IPS-NIHi11 (cell line): ENCODE results near the gene SH3GL1.

ENCODE experiments used
- DNase-seq: peaks from one replicate; pipeline ENCODE4 v3.0.0; 2012; ENCODE audit warnings: mixed read lengths, low spot score

The SH3GL1 gene

DNA sequence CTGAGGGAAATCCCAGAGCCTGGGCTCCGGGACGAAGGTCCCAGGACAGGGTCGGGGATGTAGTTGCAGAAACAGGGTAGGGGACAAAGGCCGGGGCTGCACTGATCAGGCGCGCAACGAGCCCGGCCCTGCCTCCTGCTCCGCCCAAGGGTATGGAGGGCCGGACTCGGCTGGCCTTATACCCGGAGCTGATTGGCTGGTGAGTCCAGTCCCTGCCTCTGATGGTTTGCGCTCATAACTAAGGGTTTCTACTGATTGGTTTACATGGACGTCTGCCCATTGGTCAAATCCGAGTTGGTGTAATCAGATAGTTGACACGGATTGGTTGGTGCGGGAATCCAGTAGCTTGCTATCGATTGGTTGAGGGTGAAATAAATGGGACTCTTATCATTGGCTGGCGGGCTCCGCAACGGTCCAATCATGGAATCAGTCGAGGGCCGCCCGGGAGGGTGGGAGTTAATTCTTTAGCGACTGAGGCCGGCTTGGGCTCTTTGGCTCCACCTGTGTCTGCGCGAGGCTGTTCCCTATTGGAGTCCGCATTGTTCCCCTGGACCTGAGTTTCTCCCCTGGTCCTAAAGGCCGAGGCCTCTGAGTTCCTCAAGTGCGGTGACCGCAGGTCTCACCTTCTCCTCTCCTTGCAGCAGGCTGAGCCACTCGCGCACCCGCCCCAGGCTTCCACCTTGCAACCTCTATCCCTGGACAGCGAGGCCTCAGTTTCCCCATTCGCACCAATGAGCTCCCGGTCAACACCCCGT lies 57.6 kb downstream of the SH3GL1 start:
- peak; percentile 90 for DNase-seq

DNA sequence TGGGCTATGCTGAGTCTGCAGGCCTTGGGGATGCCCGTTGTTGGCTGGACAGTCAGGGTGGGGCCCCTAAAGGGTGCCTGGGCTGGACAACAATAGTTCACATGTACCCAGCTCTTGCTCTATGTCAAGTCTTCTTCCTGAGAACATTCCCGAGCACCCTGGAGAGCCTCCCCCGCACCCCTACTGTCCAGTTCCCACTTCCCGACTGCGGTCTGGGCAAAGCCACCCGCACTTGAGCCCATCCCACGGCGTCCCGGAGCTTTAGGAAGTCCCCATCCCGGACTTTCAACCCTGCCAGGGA lies 58.1 kb downstream of the SH3GL1 start:
- no peak for DNase-seq

DNA sequence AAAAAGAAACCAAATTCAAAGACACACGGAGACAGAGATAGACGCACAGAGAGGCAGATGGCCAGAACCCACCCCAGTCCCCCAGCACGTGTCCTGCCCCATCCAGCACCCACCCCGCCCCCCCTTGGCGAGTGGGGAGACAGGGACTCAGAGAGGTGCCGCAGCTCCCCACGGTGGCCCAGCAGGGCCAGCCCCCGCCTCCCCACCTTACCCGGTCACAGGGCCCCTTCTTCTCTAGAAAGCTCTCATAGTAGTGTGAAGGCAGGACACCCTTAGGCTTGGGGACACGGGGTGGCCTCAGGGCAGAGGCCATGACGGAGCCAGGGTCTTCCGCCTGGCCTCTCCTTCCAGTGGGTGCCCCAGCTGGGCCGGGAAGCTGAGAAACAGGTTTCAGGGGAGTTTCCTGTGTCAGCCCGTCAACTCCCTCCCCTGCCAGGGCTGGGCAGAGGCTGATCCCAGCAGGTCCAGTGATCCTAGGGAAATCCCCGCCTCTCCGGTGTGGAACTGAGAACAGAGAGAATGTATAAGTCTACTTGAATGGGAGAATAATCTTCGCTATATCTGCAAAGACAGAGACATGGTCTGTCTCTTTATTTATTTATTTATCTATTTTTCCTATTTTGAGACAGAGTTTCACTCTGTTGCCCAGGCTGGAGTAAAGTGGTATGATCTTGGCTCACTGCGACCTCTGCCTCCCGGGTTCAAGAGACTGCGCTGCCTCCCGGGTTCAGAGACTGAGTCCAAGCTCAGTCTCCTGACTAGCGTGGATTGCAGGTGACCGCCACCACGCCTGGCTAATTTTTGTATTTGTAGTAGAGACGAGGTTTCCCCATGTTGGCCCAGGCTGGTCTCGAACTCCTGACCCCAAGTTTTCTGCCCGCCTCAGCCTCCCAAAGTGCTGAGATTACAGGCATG lies 61.6 kb downstream of the SH3GL1 start, which contains the start of gene STAP2:
Gene STAP2 (minus strand): TSS at position 387 of the 915 bp plus-strand sequence. CDS start 74 bp downstream, at position 313.
- no peak for DNase-seq

DNA sequence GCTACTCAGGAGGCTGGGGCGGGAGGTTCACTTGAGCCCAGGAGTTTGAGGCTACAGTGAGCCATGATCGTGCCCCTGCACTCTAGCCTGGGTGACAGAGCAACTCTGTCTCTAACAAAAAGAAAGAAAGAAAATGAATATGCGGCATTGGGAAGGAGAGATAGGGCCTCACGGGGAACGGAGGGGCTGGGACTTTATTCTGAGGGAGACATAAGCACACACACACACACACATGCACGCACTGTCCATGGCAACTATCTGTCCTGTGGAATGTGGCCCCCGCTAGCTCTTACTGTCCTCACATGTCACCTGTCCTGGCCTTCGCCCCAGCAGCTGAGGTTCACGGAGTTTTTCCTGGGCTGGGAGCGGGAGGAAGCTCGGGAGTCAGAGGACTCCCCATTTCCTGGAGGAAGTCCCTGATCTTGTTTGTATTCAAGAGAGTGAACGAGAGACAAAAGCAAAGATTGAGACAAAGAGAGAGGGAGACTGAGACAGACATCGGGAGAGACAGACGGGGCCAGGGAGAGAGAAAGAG lies 62.4 kb downstream of the SH3GL1 start:
- DNase-seq: no peak

DNA sequence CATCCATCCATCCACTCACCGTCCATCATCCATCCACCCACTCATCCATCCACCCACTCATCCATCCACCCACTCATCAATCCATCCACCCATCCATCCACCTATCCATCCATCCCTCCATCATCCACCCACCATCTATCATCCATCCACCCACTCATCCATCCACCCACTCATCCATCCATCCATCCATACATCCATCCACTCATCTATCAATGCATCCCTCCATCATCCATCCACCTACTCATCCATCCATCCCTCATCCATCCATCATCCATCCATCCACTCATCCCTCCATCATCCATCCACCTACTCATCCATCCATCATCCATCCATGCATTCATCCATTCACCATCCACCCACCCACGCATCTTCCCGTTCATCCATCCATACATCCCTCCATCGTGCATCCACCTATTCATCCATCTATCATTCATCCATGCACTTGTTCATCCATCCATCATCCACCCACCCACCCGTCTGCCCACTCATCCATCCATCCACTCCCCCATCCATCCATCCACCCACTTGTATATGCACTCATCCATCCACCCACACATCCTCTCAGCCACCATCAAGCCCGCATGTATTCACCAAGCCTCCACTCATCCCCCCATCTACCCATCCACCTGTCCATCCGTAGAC lies 65.3 kb downstream of the SH3GL1 start:
- no peak for DNase-seq

DNA sequence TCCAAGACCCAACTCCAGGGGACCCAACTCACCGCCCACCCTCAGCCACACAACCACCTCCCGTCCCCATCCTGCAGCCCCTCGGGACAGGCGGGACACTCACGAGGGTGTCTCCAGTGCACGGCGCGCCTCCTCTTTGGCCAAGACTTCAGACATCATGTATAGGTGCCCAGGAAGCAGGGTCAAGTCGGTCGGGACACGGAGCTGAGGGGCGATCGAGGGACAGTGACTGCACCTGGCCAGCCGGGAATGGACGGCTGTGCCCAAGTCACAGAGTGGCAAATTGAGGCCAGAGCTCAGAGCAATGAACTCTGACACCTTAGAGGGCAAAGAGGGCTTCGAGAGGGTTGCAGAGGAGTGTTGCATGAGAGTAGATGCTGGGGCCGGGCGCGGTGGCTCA lies 70.5 kb downstream of the SH3GL1 start:
- no peak for DNase-seq

DNA sequence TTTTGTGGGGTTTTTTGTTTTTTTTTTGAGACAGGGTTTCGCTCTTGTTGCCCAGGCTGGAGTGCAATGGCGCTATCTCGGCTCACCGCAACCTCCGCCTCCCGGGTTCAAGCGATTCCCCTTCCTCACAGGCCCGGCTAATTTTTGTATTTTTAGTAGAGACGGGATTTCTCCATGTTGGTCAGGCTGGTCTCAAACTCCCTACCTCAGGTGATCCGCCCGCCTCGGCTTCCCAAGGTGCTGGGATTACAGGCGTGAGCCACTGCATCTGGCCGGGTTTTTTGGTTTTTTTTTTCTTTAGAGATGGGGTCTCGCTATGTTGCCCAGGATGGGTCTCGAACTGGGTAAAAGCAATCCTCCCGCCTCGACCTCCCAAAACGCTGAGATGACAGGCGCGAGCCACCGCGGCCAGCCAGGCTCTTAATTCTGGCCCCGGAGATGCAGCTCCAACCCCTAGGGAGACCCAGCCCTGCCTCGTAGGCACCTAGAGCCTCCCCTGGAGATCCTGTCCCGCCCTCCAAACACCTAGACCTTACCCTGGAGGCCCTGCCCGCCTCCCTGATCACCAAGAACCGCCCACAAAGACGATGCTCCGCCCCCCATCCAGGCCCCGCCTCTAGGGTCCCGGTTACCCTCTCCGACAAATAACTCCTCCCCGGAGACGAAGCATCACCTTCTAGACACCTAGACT lies 71.2 kb downstream of the SH3GL1 start:
- peak; percentile 73 for DNase-seq

DNA sequence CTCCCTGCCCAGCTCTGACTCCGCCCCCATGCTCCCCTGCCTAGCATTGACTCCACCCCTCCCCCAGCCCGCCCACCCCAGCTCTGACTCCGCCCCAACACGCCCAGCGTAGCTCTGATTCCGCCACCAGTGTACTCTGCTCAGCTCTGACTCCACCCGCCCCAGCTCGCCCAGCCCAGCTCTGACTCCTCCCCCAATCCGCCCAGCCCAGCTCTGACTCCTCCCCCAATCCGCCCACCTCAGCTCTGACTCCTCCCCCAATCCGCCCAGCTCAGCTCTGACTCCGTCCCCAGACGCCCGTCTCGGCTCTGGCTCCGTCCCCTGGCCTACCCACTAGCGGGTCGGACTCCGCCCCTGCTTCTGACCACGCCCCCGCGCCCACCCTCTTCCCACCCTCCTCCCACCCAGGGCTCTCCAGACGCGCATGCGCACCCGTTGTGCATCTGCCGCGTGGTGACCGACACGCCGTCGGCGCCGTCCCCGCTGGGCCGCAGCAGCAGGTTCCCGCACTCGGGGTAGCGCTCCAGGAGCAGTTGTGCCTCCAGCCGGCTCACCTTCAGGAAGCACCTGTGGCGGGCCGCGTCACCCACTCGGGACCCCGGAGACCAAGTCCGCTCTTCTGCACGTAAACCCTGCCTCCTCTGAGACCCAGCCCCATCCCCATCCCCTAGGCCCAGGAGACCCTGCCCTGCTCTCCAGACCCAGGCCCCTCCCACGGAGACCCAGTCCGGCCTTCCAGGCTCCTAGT lies 71.9 kb downstream of the SH3GL1 start:
- DNase-seq: peak; percentile 94

DNA sequence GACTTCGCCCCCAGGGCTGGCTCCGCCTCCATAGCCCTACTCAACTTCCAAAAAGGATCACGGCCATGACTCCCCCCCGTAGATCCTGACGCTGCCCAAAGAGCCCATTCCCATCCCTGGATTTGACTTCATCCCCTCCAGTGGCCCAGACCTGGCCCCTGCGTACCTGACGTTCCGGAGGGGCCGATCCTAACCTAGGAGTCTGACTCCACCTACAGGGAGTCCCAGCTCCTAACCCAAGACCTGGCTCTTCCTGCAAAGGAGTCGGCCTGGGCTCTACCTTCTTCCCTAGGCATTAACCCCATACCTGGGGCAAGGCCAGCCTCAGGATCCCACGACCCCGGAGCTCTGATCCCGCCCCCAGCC lies 72.5 kb downstream of the SH3GL1 start:
- DNase-seq: no peak

DNA sequence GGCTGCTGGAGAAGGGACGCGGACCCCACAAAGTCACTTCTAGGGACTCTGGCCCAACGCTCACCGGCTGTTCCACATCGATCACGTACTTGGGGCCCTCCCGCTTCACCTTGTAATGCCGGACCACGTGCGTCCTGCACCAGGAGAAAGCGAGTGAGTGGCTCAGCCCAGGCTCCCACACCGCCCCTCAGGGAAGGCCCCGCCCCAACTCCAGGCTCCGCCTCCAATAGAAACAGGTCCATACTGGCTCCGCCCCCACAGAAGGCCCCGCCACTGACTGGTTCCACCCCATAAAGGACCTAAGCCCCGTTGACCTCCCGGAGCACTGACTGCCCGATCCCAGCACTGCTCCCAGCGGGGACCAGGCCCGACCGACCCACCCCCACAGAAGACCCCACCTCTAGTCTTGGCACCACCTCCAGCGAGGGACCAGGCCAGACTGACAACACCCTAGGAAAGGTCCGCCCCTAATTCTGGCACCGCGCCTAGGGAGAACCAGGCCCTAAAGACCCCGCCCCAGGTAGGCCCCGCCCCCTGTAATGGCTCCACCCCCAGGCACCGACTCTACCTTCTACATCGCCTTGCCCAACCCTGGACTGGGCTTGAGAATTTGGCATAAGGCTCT lies 73.0 kb downstream of the SH3GL1 start:
- DNase-seq: peak; percentile 87

DNA sequence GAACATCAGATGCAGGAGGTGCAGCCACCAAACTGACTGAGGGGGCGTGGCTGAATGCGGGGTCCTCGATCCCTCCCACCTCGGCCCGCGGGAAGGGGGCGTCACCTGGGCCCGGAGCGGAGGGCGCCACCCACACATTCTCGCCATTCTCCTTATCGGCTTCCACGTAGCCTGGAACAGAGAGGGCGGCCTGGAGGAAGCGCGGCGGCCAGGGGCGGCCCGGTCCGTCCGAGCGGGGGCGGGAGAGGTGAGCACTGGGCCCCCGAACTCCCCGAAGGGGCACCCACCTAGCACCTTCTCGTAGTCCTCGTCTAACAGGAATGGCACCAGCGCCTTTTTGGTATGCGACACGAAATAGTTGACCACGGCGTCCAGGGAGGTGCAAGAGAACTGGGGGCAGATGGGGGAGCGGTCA lies 73.5 kb downstream of the SH3GL1 start:
- DNase-seq: peak; percentile 81

DNA sequence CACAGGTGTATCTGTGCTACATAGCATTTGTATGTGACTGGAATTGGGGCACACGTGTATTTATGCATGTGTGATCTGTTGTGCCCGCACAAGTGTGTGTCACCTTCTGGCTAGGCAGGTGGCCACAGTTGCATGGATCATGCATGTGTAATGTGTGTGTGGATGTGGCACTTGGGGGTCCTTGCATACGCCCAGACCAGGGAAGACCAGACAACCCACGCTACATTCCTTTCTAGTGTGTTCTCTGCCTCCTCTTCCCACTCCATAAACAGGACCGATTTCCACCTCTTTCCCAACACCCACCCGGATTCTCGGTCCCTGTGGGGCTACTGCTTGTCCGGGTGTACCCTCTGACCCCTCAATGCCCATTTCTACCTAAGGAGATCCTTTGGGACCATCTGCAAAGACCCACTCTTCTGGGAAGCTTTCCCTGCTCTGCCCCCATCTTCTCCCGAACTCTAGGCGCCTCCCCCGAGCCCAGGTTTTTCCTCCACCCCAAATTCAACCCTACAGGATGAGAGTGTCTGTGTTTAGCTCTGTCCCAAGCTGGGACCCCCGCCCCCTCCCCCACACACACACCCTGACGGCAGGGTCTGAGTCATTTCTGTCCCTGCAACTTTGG lies 74.0 kb downstream of the SH3GL1 start:
- DNase-seq: no peak

DNA sequence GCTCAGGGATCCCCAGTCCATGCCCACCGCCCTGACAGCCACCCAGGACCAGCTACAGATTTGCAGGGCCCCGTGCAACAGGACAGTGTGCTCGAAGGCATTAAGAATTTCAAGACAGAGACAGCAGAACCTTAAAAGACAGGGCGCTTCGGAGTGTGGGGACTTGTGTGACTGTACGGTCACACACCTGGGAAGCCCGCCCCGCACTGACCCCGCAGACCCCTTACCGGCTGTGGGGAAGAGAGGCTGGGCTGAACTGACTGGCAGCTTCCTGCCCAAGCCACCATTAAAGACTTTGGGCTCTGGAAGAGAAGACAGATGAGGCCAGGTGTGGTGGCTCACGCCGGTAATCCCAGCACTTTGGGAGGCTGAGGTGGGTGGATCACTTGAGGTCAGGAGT lies 76.1 kb downstream of the SH3GL1 start:
- no peak for DNase-seq

DNA sequence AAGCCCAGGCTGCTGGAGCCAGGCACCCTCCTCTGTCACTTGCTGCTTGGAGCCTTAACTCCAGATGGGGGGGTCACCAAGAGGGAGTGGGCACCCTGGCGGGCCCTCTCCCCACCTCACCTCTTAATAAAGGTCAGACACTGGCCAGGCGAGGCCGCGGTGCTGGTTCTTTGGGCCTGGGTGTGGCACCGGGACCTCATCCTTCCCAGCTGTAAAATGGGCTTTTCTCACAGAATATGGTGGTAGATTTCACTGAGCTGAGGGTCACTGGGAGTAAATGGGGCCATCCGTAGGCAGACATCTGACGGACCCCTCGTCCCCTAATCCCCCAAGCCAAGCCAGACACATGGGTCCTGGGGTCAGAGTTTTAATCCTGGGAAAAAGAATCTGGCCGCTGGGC lies 76.7 kb downstream of the SH3GL1 start:
- DNase-seq: no peak

DNA sequence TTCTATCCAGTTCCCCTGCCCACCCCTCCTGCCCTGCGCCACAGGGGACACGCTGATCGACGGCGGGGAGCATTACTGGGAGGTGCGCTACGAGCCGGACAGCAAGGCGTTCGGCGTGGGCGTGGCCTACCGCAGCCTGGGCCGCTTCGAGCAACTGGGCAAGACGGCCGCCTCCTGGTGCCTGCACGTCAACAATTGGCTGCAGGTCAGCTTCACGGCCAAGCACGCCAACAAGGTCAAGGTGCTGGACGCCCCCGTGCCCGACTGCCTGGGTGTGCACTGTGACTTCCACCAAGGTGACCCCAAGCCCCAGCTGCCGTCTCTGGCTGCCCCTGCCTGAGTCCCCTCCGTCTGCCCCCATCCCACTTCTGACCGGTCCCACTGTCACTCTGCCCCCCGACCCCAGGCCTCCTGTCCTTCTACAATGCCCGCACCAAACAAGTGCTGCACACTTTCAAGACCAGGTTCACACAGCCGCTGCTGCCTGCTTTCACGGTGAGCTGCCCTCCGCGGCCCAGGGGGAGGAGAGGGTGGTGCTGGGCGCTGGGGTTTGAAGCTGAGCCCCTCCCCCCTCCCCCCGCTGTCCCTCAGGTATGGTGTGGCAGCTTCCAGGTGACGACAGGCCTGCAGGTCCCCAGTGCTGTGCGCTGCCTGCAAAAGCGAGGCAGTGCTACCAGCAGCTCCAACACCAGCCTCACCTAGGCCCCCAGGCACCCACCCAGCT lies 77.2 kb downstream of the SH3GL1 start:
- no peak for DNase-seq

DNA sequence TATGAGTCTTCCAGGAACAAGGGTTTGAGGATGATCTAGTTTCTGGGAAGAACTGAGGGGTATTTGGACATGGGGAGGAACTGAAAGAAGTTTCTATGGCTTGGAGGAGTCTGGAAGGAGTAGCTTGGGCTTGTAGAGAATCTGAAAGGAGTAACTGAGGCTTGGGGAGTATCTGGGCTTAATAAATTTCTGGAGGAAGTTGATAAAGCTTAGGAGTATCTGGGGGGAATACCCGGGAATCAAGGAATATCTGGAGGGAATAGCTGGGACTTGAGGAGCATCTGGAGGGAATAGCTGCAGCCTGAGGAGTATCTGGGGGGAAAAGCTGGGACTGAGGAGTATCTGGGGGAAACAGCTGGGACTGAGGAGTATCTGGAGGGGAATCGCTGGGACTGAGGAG lies 79.9 kb downstream of the SH3GL1 start:
- no peak for DNase-seq

DNA sequence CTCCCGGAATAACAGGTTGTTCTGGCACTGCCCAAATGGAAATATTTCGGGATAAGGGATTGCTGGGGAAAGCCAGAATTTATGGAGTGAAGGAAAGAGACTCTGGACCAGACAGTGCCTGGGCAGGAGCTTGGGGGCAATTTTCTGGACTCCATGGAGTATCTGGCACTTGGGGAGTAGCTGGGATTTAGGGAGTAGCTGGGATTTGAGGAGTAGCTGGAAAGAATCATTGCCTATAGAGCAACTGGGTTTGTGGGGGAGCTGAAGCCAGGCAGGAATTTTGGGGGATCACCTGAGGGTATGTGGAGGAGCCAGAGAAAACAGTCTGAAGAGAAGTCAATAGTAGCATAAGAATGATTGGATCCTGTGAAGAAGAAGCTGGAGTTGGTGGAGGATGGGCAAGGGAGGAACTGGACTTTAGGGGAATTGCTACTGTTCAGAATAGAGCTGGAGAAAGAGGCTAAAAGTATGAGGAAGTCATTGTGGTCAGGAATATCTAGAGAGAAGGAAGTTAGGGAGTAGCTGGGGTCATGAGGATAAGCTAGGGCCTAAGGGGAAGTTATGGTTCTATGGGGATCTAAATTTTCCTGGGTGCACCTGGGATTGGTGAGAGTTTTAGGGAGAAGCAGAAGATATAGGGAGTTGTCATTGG lies 81.2 kb downstream of the SH3GL1 start:
- no peak for DNase-seq

DNA sequence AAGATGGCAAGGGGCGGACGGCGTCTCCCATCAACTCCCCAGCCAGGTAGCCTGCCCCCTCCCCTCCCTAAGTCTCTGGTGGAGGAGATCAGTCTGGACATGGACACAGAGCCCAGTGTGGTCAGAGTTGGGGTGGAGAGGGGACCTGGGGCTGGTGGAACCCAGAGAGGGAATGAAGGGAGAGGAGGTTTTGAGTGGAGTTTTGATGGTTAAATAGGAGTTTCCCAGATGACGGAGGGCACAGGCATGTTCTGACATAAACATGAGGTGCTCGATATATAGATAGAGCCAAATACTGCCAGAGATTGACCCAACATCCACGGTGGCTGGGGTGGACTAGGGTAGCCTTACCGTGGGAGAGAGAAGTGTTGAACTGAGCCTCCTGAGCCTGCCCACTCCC lies 81.9 kb downstream of the SH3GL1 start:
- no peak for DNase-seq

DNA sequence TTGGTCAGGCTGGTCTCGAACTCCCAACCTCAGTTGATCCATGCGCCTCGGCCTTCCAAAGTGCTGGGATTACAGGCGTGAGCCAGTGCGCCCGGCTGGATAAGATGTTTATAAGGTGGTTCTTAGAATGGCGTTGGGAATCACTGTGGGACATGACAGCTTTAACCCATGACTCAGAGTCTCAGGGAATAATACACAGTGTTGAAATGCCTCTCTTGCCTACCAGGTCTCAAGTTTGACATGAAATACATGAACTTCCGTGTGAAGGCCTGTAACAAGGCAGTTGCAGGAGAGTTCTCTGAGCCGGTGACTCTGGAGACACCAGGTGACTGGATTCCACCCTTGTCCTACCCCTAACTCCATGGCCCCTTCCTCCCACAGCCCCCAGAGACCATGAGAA lies 83.4 kb downstream of the SH3GL1 start:
- DNase-seq: no peak
